ENCODE results near the gene DBNDD2.
A peak's percentile ranks its signal among the peaks of the same experiment; 100 is the strongest.

Gene DBNDD2

DNA sequence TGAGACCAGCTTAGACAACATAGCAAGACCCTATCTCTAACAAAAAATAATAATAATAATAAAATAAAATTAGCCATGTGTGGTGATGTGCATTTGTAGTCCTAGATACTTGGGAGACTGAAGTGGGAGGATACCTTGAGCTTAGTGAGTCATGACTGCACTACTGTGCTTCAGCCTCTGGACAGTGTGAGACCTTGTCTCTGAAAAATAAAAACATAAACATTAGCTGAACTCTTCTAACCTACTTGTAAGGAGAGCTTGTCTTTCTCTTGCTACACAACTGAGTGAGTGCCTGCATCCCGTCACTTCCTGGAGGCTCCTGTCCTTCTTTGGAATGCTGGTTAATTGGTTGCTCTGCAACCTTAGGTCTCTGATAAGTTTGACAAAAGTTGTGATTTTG, 5.1 kb upstream of the DBNDD2 start:
- Histone ChIP-seq H3K27ac (no peak overlapping the region), H3K9ac (no peak overlapping the region), H3K4me3 (no peak overlapping the region), H3K4me2 (no peak overlapping the region), H4K20me1 (peaks cover 10% of the 10 kb centered on the region; the same call in 1 of the 2 replicates), H3K27me3 (peaks cover 46% of the 10 kb centered on the region), H3K9me3 (peaks cover 40% of the 10 kb centered on the region), H3K4me1 (peaks cover 15% of the 10 kb centered on the region), H3K36me3 (0 out of 2 replicates have a peak, but pooled peaks cover 4% of the 10 kb centered on the region)
- TF ChIP-seq Cebpa-rat (IDR thresholded peaks at IDR 0.05): no peak

DNA sequence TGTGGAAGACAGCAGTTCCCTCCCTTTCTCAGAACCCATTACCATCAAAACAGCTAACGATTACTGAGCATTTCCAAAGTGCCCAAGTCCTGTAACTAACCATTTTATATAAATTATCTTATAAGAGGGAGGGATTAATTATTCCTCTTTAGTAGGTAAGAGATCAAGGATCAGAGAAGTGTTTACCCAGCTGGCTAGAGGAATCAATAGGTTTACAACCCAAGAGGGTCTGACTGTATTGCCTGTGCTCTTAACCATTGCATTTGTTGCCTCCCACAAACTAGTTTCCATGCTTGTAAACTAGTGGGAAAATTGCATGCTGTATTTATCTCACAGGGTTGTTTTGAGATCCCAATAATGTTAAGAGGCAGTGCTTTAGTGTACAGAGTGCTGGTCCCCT, 3.7 kb upstream of the DBNDD2 start:
- Histone ChIP-seq H3K4me1 (peaks cover 23% of the 10 kb centered on the region), H3K27me3 (peaks cover 55% of the 10 kb centered on the region), H3K27ac (no peak overlapping the region), H3K4me2 (no peak overlapping the region), H3K9me3 (peaks cover 37% of the 10 kb centered on the region), H3K4me3 (no peak overlapping the region), H3K36me3 (0 out of 2 replicates have a peak, but pooled peaks cover 4% of the 10 kb centered on the region), H3K9ac (no peak overlapping the region), H4K20me1 (peaks cover 14% of the 10 kb centered on the region; the same call in 1 of the 2 replicates)
- TF ChIP-seq Cebpa-rat (IDR thresholded peaks at IDR 0.05): no peak

DNA sequence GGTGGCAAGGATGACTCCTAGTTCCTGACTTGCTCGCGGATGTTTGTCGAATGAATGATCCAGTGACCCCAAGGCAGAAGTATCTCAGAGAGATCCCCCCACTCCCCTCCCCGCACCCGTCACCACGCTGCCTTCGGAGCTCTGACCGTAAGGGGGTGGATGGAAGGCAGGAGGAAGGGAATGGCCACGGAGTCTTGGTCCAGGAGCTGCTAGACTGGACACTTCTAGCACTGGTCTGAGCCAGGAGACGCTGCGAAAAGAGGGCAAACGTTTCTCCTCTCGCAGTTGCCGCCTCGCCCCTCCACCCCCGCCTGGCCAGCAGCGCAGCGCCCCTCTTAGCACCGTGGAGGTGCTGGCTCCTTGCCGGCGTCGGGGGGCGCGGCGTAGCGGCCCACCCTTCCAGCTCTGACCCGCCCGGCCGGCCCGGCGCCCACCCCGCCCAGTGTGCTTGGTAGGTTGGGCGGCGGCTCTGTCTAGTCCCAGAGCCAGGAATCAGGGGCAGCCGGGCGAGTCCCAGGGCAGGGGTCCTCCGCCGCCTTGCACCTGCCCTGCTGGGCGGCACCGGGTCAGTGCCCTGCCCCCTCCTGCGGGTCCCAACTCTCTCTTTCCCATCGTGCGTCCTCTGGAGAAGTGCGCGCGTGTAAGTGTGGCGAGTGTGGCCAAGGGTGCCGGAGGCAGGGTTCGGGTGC, 2.4 kb upstream of the DBNDD2 start:
- Histone ChIP-seq H3K4me1 (peaks cover 23% of the 10 kb centered on the region), H3K4me2 (peak overlapping the region; percentile 98), H3K4me3 (peak overlapping the region; percentile 71), H3K27me3 (peaks cover 55% of the 10 kb centered on the region), H3K36me3 (0 out of 2 replicates have a peak, but pooled peaks cover 4% of the 10 kb centered on the region), H4K20me1 (peaks cover 14% of the 10 kb centered on the region; the same call in 1 of the 2 replicates), H3K27ac (no peak overlapping the region), H3K9ac (peak overlapping the region; percentile 58; the same call in 1 of the 2 replicates), H3K9me3 (peaks cover 25% of the 10 kb centered on the region)
- TF ChIP-seq Cebpa-rat (IDR thresholded peaks at IDR 0.05): no peak

DNA sequence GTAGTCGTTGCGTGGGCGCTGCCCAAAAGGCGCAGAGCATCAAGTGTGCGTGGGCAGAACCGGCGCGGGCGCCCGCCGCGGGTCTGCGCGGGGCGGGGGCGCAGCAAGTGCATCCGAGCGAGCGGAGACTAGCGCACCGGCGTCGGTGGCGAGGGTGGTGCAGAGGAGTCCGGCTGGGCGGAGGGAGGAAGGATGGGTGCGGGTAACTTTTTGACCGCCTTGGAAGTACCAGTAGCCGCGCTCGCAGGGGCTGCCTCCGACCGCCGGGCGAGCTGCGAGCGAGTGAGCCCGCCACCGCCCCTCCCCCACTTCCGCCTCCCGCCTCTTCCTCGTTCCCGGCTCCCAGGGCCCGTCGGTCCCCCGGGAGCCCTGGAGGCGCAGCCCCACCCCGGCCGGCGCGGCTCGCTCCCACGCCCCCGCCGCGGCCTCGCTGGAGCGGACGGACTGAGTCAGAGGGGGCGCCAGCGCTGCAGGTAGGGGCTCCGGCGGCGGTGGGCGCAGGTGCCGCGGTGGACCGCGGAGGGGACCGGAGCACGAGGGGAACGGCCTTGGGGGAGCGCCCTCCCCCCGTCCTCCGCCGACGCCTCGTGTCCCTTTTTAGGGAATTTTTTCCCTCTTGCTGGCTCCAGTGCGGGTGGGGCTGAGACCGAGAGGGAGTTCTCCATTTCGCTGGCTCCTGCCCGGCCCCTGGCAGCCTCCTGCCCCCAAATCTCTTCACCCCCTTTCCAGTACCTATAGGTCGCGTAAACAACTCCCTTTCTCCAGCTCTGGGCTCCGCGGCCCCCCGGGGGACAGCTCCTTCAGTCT, 1.6 kb upstream of the DBNDD2 start:
- no peak overlapping the region for H3K27ac ChIP-seq
- H3K4me2 ChIP-seq: peak overlapping the region; percentile 98

DNA sequence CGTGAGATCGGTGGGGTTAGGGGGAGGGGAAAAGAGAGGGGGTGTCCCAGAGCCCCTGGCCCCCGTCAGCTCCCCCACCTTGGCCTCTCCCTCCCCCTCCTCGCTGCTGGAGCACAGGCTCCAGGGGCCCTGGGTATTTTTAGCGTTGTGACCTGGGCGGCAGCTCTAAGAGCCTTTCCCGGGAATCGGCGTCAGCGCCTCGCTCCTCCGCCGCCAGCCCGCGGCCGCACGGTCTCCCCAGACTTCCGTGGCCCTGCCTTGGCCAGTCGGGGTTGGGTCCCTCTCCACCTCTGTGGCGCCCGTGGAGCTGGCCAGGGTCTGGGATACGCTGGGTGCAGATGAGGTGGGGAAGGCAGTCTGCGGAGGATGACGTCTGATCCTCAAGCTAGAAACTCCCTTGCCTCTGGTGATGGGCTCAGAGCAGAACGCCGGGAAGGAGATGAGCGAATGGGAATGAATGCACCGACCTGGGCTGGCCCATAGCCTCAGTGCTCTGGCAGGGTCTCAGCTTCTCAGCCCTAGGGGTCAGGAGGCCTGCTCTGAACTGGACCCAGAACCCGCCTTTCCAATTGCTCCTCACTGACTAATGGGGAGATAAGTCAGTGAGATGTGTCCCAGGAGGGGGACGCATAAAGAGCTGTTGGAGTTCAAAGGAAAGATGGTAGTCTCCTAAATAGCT, 883 bp upstream of the DBNDD2 start:
- Histone ChIP-seq H3K4me2 (peak overlapping the region; percentile 98), H3K27me3 (peaks cover 55% of the 10 kb centered on the region), H3K36me3 (no peaks in the 10 kb centered on the region), H3K4me3 (peak overlapping the region; percentile 71), H3K9ac (0 out of 2 replicates have a peak overlapping the region, but pooled peaks have one; percentile 58), H3K27ac (no peak overlapping the region), H4K20me1 (peaks cover 14% of the 10 kb centered on the region; the same call in 1 of the 2 replicates), H3K4me1 (peaks cover 23% of the 10 kb centered on the region), H3K9me3 (peaks cover 10% of the 10 kb centered on the region)
- no peak for TF ChIP-seq Cebpa-rat (IDR thresholded peaks at IDR 0.05)

More for the DNA sequence above, 1.6 kb upstream of the DBNDD2 start:
- Histone ChIP-seq H3K27me3 (peaks cover 55% of the 10 kb centered on the region), H3K9me3 (peaks cover 17% of the 10 kb centered on the region), H3K9ac (peak overlapping the region; percentile 58), H3K36me3 (no peaks in the 10 kb centered on the region), H4K20me1 (peaks cover 14% of the 10 kb centered on the region; the same call in 1 of the 2 replicates), H3K4me1 (peaks cover 23% of the 10 kb centered on the region), H3K4me3 (peak overlapping the region; percentile 71)
- no peak for TF ChIP-seq Cebpa-rat (IDR thresholded peaks at IDR 0.05)

DNA sequence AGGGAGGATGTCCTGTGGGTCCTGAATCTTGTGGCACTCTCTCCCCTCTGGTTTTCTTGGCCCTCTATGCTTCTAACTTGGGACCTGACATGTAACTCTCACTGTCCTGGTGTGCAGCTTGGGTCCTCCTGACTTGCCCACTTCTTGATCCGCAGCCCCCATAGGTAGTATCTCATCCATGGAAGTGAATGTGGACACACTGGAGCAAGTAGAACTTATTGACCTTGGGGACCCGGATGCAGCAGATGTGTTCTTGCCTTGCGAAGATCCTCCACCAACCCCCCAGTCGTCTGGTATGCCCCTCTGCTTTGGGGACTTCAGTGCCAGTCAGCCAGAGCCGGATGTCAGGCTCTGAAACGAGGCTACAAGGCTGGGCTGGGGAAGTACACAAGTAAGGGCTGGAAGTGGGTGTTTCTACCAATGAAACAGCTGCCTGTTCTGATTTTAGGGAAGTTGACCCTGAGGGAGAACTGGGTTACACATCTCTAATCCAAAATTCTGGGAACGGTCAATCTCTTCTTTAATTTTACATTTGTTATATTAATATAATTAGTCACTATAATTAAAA, 641 bp downstream of the DBNDD2 start:
- Histone ChIP-seq H3K4me2 (peak overlapping the region; percentile 28; the same call in 1 of the 2 replicates), H3K9me3 (no peaks in the 10 kb centered on the region), H3K4me3 (no peak overlapping the region), H3K9ac (no peak overlapping the region), H3K27ac (no peak overlapping the region), H4K20me1 (peaks cover 14% of the 10 kb centered on the region; the same call in 1 of the 2 replicates), H3K27me3 (peaks cover 51% of the 10 kb centered on the region), H3K36me3 (no peaks in the 10 kb centered on the region), H3K4me1 (peaks cover 23% of the 10 kb centered on the region)
- no peak for TF ChIP-seq Cebpa-rat (IDR thresholded peaks at IDR 0.05)

DNA sequence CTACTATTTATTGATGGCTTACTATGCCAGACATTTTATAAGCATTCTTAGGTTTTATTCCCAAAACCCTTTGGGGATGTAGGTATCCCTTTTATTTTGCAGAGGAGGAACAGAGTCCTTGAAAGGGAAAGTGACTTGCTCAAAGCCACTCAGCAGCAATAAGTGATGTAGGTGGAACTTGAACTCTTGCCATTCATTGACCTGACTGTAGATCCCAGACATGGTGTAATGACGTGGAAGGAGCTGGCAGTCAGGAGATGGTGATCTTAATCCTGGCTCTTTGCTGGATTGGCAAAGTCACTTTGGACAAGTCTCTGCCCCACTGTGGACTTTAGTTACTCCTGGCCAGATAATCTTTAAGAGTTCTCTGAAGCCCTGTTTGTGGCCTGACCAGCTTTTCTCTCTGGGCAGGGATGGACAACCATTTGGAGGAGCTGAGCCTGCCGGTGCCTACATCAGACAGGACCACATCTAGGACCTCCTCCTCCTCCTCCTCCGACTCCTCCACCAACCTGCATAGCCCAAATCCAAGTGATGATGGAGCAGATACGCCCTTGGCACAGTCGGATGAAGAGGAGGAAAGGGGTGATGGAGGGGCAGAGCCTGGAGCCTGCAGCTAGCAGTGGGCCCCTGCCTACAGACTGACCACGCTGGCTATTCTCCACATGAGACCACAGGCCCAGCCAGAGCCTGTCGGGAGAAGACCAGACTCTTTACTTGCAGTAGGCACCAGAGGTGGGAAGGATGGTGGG, 1.6 kb downstream of the DBNDD2 start:
- Histone ChIP-seq H3K4me3 (no peak overlapping the region), H3K27me3 (peaks cover 41% of the 10 kb centered on the region), H3K4me1 (peaks cover 23% of the 10 kb centered on the region), H3K36me3 (no peaks in the 10 kb centered on the region), H3K9me3 (no peaks in the 10 kb centered on the region), H3K27ac (no peak overlapping the region), H3K9ac (no peak overlapping the region), H4K20me1 (peaks cover 14% of the 10 kb centered on the region; the same call in 1 of the 2 replicates), H3K4me2 (no peak overlapping the region)
- TF ChIP-seq Cebpa-rat (IDR thresholded peaks at IDR 0.05): no peak

DNA sequence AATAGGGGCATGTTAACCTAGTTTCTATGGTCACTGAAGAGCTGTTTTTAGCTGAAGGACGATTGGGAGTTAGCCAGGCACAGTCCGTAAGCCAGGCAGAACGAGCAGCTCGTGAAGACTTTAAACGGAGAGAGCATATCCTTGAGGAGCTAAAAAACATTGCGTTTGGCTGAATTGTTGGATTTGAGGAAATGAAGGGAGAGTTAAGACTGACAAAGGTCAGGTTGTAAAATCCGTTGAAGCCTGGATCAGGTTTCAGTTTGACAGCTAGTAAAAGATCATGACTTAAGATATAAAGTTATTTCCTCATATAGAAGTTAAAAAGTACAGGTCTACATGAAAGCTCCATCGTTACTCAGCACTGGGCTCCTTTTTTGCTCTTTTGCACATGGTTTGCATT, 2.8 kb downstream of the DBNDD2 start:
- TF ChIP-seq Cebpa-rat (IDR thresholded peaks at IDR 0.05): no peak
- no peak overlapping the region for H3K27ac ChIP-seq
- peaks cover 29% of the 10 kb centered on the region for H3K27me3 ChIP-seq

More for the DNA sequence above, 2.8 kb downstream of the DBNDD2 start:
- Histone ChIP-seq H3K4me3 (no peak overlapping the region), H3K9ac (no peak overlapping the region), H3K36me3 (no peaks in the 10 kb centered on the region), H3K4me2 (no peak overlapping the region), H4K20me1 (peaks cover 14% of the 10 kb centered on the region; the same call in 1 of the 2 replicates), H3K9me3 (no peaks in the 10 kb centered on the region), H3K4me1 (peaks cover 28% of the 10 kb centered on the region)
